Amniotic stem cell (primary cell): ENCODE data around the gene ATR.
A peak's percentile ranks its signal among the peaks of the same experiment; 100 is the strongest.
"Not testable (repeated sequence)": the region's sequence is repeated elsewhere in the genome, so short reads cannot be mapped to it uniquely, and the experiment has no call there.

Experiments used
- DNase-seq: peaks from one replicate; lab custom pipeline; 2025; lab: John Stamatoyannopoulos, UW

Gene ATR

GRCh38 chr3:142578329-142579223 lies at the start of gene ATR:
Gene ATR (minus strand): TSS chr3:142578733. CDS start chr3:142578704, 29 bp downstream.
- DNase-seq, result peak; percentile 93

- no peak for DNase-seq
Observed at GRCh38 chr3:142626971-142627370, 48.4 kb upstream of the ATR start.

GRCh38 chr3:142625153-142625440 lies 46.6 kb upstream of the ATR start:
- DNase-seq, result no peak

GRCh38 chr3:142624341-142625152 lies 46.0 kb upstream of the ATR start:
- no peak for DNase-seq

- DNase-seq, result no peak
Observed at GRCh38 chr3:142623194-142623593, 44.7 kb upstream of the ATR start.

- DNase-seq, result no peak
Observed at GRCh38 chr3:142622405-142622804, 43.9 kb upstream of the ATR start.

- no peak for DNase-seq
Observed at GRCh38 chr3:142618917-142619461, 40.5 kb upstream of the ATR start.

GRCh38 chr3:142615171-142615570 lies 36.6 kb upstream of the ATR start:
- no peak for DNase-seq

GRCh38 chr3:142614059-142614626 lies 35.6 kb upstream of the ATR start:
- no peak for DNase-seq

- no peak for DNase-seq
Observed at GRCh38 chr3:142613491-142613890, 35.0 kb upstream of the ATR start.

GRCh38 chr3:142611206-142611605 lies 32.7 kb upstream of the ATR start:
- no peak for DNase-seq

GRCh38 chr3:142609136-142609535 lies 30.6 kb upstream of the ATR start:
- no peak for DNase-seq

GRCh38 chr3:142608631-142609030 lies 30.1 kb upstream of the ATR start:
- DNase-seq, result no peak

- no peak for DNase-seq
Observed at GRCh38 chr3:142604940-142605339, 26.4 kb upstream of the ATR start.

GRCh38 chr3:142603386-142603705 lies 24.8 kb upstream of the ATR start:
- DNase-seq, result not testable (repeated sequence)

- no peak for DNase-seq
Observed at GRCh38 chr3:142602619-142603385, 24.3 kb upstream of the ATR start.

GRCh38 chr3:142601713-142602112 lies 23.2 kb upstream of the ATR start:
- DNase-seq, result no peak

- no peak for DNase-seq
Observed at GRCh38 chr3:142597906-142598305, 19.4 kb upstream of the ATR start.

- no peak for DNase-seq
Observed at GRCh38 chr3:142596726-142597088, 18.2 kb upstream of the ATR start.

- DNase-seq, result peak; percentile 29
Observed at GRCh38 chr3:142595951-142596725, 17.6 kb upstream of the ATR start, which contains the start of gene PLS1. Gene PLS1 (plus strand): TSS chr3:142596393. CDS start chr3:142664238, 67,845 bp downstream.

- DNase-seq, result peak; percentile 62
Observed at GRCh38 chr3:142595581-142595950, 17.0 kb upstream of the ATR start.
